CD14-positive monocyte (primary cell): ENCODE results near the gene HLA-F. TPM values are rescaled to one million over a fixed set of nuclear protein-coding genes. Genes with fewer than 3 reads are reported as not detected.

Experiments
- DNase-seq, 3 donors: peaks; one replicate each; pipeline ENCODE4 v3.0.0-alpha.2; 2011 to 2022
- H2AFZ ChIP-seq: 2 replicates; pipeline ENCODE4 v1.6.0; 2012; ENCODE audit warnings: mild to moderate bottlenecking, low read depth, low read length, inconsistent platforms; ENCODE audit not compliant: insufficient read depth, poor library complexity, severe bottlenecking
- H3K27ac ChIP-seq, 2 donors: 1 replicate in 1 of 2; 2 replicates in 1 of 2; pipeline ENCODE4 v1.5.1; 2012 to 2013; ENCODE audit warnings: low read length in 2 of 2, control low read depth in 1 of 2, inconsistent platforms in 1 of 2, low read depth in 1 of 2, mild to moderate bottlenecking in 1 of 2
- H3K27me3 ChIP-seq, 2 donors: one replicate each; pipeline versions ENCODE4 v1.6.0 to v1.6.1; 2011 to 2013; ENCODE audit warnings: low read length in 2 of 2; ENCODE audit not compliant: control insufficient read depth in 2 of 2, insufficient read depth in 2 of 2
- H3K36me3 ChIP-seq, 2 donors: replicated peaks in 1 of 2; 1 replicate in 1 of 2; 2 replicates in 1 of 2; pipeline versions ENCODE4 v1.5.1 to v1.6.1; 2012 to 2013; ENCODE audit warnings: low read length in 2 of 2, control low read depth in 1 of 2, inconsistent platforms in 1 of 2, mild to moderate bottlenecking in 1 of 2; ENCODE audit not compliant: insufficient read depth in 2 of 2, control insufficient read depth in 1 of 2
- H3K4me1 ChIP-seq, 2 donors: 1 replicate in 1 of 2; 2 replicates in 1 of 2; pipeline versions ENCODE4 v1.5.1 to v1.6.1; 2012 to 2013; ENCODE audit warnings: low read length in 2 of 2, control low read depth in 1 of 2, inconsistent platforms in 1 of 2, mild to moderate bottlenecking in 1 of 2, moderate library complexity in 1 of 2; ENCODE audit not compliant: insufficient read depth in 2 of 2, control insufficient read depth in 1 of 2
- H3K4me2 ChIP-seq: replicated peaks from 2 replicates; pipeline ENCODE3; 2012; ENCODE audit warnings: low read length, moderate library complexity, mild to moderate bottlenecking; ENCODE audit not compliant: poor library complexity, severe bottlenecking; ENCODE audit errors: extremely low read depth
- H3K4me3 ChIP-seq, 3 experiments: fragments of 200-600 bp in 1 of 3; sonication (generic) in 1 of 3; replicated peaks in 1 of 3; 1 replicate in 2 of 3; 2 replicates in 1 of 3; pipeline ENCODE4 v1.5.1; 2011 to 2013; ENCODE audit warnings: low read length in 3 of 3, mild to moderate bottlenecking in 3 of 3, control low read depth in 2 of 3, low read depth in 2 of 3, inconsistent platforms in 1 of 3, moderate library complexity in 1 of 3
- H3K79me2 ChIP-seq: 2 replicates; pipeline ENCODE4 v1.6.0; 2012; ENCODE audit warnings: mild to moderate bottlenecking, control low read depth, inconsistent platforms, low read length, moderate library complexity; ENCODE audit not compliant: insufficient read depth
- H3K9ac ChIP-seq: 2 replicates; pipeline ENCODE4 v1.6.0; 2017; ENCODE audit warnings: low read length, mild to moderate bottlenecking; ENCODE audit not compliant: insufficient read depth, poor library complexity, severe bottlenecking
- H3K9me3 ChIP-seq, 2 donors: replicated peaks in 1 of 2; 1 replicate in 1 of 2; 2 replicates in 1 of 2; pipeline versions ENCODE4 v1.5.1 to v1.6.1; 2012 to 2013; ENCODE audit warnings: low read length in 2 of 2, control low read depth in 1 of 2; ENCODE audit not compliant: control insufficient read depth in 1 of 2, insufficient read depth in 1 of 2
- H4K20me1 ChIP-seq: 2 replicates; pipeline ENCODE4 v1.6.0; 2012; ENCODE audit warnings: mild to moderate bottlenecking, low read length, control low read depth, moderate library complexity; ENCODE audit not compliant: insufficient read depth
- H3K27ac Mint-ChIP-seq, 7 donors: one replicate each; pipeline ENCODE4 v1.8.0; 2020; ENCODE audit warnings: mild to moderate bottlenecking in 7 of 7, mixed read lengths in 7 of 7, moderate library complexity in 6 of 7, inconsistent platforms in 2 of 7
- H3K27me3 Mint-ChIP-seq, 3 donors: one replicate each; pipeline ENCODE4 v1.8.0; 2021 to 2022; ENCODE audit warnings: low read depth in 3 of 3, mild to moderate bottlenecking in 3 of 3, mixed read lengths in 3 of 3, moderate library complexity in 3 of 3, inconsistent platforms in 1 of 3
- H3K36me3 Mint-ChIP-seq, 2 donors: one replicate each; pipeline ENCODE4 v1.8.0; 2020; ENCODE audit warnings: mixed read lengths in 2 of 2, inconsistent platforms in 1 of 2, mild to moderate bottlenecking in 1 of 2
- H3K4me1 Mint-ChIP-seq: one replicate; pipeline ENCODE4 v1.8.0; 2020; ENCODE audit warnings: mild to moderate bottlenecking, mixed read lengths
- H3K4me3 Mint-ChIP-seq, 2 donors: one replicate each; pipeline ENCODE4 v1.8.0; 2020; ENCODE audit warnings: mild to moderate bottlenecking in 2 of 2, mixed read lengths in 2 of 2, moderate library complexity in 1 of 2
- H3K9me3 Mint-ChIP-seq, 7 donors: one replicate each; pipeline ENCODE4 v1.8.0; 2020 to 2022; ENCODE audit warnings: mixed read lengths in 7 of 7, mild to moderate bottlenecking in 6 of 7, moderate library complexity in 6 of 7, inconsistent platforms in 2 of 7
- WGBS: methylation state at CpG from one replicate; pipeline ENCODE4 v1.1.5; 2013; ENCODE audit warnings: missing lambda C conversion rate; ENCODE audit not compliant: insufficient coverage; 5-methylcytosine and 5-hydroxymethylcytosine counted together
- intact Hi-C, 2 donors: fragments of 100-400 bp; cut with micrococcal nuclease; formaldehyde crosslinking; loops; one replicate each; pipeline versions ENCODE4 v1.15.0 to v1.15.1; 2023
- polyA plus RNA-seq, 3 donors: library from polyadenylated mRNA; depleted of rRNA in 1 of 3; unstranded in 2 of 3; stranded (reverse) in 1 of 3; fragments of 300-500 nt in 2 of 3; fragments of >200 nt in 1 of 3; fragmentation: Illumina TruSeq in 2 of 3; gene quantifications; 1 replicate in 2 of 3; 2 replicates in 1 of 3; pipeline ENCODE4 v1.2.3, GENCODE V29; 2012 to 2021
- TF ChIP-seq, protein P1 (sequence below): fragments of 200-600 bp; IDR thresholded peaks from one replicate; pipeline ENCODE4 v1.8.0; 2022; ENCODE audit warnings: antibody characterized with exemption, mild to moderate bottlenecking

The HLA-F gene
- polyA plus RNA-seq, 3 donors = 283 to 816 (median 394) TPM

DNA sequence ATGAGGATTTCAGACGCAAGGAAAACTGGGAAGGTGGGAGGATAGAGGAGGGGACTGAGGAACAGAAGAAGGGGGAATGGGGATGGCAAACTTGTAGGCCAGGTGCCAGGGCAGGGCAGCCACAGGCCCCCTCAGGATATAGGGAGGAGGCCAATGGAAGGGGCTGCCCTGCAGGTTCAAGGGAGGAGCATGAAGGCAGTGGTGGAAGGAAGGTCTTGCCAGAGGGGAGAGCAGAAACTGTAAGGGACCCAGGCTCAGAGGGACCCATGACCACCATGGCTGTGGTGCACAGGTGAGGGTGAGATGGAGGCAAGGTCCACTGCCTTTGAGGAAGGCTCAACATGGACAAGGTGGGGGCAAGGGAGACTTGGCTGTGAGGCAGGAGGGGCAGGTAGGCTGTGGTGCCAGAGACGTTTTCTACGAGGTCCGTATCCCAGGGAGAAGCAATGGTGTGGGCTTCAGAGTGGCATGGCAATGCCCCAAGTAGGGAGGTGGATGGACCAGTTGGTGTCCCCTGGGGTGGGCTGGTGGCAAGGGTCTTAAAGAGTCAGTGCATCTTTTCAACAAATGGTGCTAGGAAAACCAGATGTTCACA is 22.7 kb downstream of the HLA-F start:
- Histone ChIP-seq H4K20me1 (peaks cover 4% of the 10 kb centered on the region), H3K9me3 (no peaks in the 10 kb centered on the region), H3K4me1 (peaks cover 17 to 24% of the 10 kb centered on the region in 2 donors), H3K79me2 (no peaks in the 10 kb centered on the region), H3K9ac (no peak overlapping the region), H3K27me3 (peaks cover 0 to 8% of the 10 kb centered on the region in 2 donors), H3K4me3 (no peak overlapping the region), H3K27ac (no peak overlapping the region), H3K4me2 (no peak overlapping the region), H2AFZ (no peak overlapping the region), H3K36me3 (peaks cover 0 to 12% of the 10 kb centered on the region in 2 donors)
- TF ChIP-seq, protein P1, sequence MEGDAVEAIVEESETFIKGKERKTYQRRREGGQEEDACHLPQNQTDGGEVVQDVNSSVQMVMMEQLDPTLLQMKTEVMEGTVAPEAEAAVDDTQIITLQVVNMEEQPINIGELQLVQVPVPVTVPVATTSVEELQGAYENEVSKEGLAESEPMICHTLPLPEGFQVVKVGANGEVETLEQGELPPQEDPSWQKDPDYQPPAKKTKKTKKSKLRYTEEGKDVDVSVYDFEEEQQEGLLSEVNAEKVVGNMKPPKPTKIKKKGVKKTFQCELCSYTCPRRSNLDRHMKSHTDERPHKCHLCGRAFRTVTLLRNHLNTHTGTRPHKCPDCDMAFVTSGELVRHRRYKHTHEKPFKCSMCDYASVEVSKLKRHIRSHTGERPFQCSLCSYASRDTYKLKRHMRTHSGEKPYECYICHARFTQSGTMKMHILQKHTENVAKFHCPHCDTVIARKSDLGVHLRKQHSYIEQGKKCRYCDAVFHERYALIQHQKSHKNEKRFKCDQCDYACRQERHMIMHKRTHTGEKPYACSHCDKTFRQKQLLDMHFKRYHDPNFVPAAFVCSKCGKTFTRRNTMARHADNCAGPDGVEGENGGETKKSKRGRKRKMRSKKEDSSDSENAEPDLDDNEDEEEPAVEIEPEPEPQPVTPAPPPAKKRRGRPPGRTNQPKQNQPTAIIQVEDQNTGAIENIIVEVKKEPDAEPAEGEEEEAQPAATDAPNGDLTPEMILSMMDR = no peak
- DNase-seq = no peak
- Mint-ChIP-seq H3K27ac (no peak overlapping the region), H3K4me1 (peaks cover 34% of the 10 kb centered on the region), H3K36me3 (peaks cover 0 to 21% of the 10 kb centered on the region in 2 donors), H3K9me3 (peaks cover 0 to 4% (median 0%) of the 10 kb centered on the region in 7 donors), H3K4me3 (peak overlapping the region in 1 of 2 donors; percentile 39), H3K27me3 (peaks cover 4 to 22% (median 13%) of the 10 kb centered on the region in 3 donors)
- 70% methylated on average over 2 of the region's 4 CpGs for WGBS
- intact Hi-C loops = no loop called here

DNA sequence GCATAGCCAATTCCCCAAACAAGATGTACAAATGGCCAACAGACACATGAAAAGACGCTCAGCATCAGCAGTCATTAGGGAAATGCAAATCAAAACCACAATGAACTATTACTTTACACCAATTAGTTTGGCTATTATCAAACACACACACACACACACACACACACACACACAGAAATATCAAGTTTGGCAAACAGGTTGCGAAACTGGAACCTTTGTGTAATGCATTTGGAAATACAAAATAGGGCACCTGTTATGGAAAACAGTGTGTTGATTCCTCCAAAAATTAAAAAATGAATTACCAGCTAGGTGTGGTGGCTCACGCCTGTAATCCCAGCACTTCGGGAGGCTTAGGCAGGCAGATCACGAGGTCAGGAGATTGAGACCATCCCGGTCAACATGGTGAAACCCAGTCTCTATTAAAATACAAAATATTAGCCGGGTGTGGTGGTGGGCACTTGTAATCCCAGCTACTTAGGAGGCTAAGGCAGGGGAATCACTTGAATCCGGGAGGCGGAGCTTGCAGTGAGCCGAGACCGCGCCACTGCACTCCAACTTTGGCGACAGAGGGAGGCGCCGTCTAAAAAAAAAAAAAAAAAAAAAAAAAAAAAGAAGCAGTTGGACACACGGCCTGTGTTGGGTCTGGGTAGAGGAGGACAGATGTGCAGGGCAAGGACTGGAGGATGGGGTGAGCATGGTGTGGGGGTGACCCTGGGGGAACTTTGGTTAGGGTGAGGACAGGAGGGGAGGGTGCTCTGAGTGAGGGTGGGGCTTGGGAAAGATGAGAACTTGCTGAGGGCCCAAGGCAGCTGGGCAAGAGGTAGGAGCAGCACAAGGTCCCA is 23.8 kb downstream of the HLA-F start:
- Histone ChIP-seq H3K36me3 (peaks cover 0 to 12% of the 10 kb centered on the region in 2 donors), H3K4me3 (no peak overlapping the region), H4K20me1 (peaks cover 4% of the 10 kb centered on the region), H3K9me3 (no peaks in the 10 kb centered on the region), H2AFZ (no peak overlapping the region), H3K4me2 (no peak overlapping the region), H3K79me2 (peaks cover 9% of the 10 kb centered on the region), H3K27ac (no peak overlapping the region), H3K27me3 (peaks cover 0 to 8% of the 10 kb centered on the region in 2 donors), H3K4me1 (peaks cover 21 to 30% of the 10 kb centered on the region in 2 donors), H3K9ac (no peak overlapping the region)
- 77% methylated on average over 7 of the region's 16 CpGs for WGBS
- no peak for DNase-seq
- Mint-ChIP-seq H3K27ac (peak overlapping the region in 1 of 7 donors; percentile 54), H3K4me3 (no peak overlapping the region), H3K27me3 (peaks cover 4 to 19% (median 13%) of the 10 kb centered on the region in 3 donors), H3K36me3 (peaks cover 0 to 23% of the 10 kb centered on the region in 2 donors), H3K4me1 (peaks cover 41% of the 10 kb centered on the region), H3K9me3 (peaks cover 0 to 4% (median 0%) of the 10 kb centered on the region in 7 donors)
- intact Hi-C loops = no loop called here
- TF ChIP-seq, protein P1 = no peak
